ENCODE data around the gene TSPAN11.

DNA sequence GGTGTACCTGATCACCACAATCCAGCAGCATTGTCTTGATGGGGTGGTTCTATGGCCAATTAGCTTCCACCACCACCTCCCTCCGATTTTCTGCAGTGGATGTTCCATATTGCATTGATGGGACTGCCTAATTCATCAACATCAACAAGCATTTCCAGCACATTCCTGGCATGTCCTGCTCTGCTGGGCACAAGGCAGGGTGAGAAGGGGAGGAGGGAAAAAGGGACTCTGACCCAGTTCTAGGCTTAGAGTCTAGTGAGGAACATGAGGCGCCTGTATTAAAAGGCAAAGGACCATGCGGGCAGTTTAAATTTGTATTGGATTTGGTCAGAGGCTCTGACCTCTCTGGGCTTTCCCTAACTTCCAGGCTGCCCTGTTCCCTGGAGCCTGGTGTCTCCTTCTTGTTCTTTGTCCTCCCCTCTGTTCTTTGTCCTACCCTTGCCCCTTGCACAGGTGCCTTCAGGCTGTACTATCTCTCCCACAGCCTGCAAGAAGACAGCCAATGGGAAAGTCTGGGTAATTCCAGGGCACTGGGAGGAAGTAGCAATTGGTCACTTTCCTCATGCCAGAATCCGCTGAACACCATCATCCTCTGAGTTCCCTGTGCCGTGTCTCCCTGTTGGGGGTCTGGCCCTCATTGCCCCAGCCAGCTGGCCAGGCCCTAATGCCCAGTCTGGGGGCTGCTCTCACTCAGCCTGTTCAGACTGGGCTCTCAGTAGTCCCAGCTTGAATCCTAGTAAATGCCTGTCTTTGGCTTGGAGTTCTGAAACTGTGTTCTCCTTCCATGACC, 43.3 kb downstream of the TSPAN11 start:
- no peak for TF ChIP-seq POLR2A (IDR thresholded peaks at IDR 0.05)
- TF ChIP-seq, protein P1, sequence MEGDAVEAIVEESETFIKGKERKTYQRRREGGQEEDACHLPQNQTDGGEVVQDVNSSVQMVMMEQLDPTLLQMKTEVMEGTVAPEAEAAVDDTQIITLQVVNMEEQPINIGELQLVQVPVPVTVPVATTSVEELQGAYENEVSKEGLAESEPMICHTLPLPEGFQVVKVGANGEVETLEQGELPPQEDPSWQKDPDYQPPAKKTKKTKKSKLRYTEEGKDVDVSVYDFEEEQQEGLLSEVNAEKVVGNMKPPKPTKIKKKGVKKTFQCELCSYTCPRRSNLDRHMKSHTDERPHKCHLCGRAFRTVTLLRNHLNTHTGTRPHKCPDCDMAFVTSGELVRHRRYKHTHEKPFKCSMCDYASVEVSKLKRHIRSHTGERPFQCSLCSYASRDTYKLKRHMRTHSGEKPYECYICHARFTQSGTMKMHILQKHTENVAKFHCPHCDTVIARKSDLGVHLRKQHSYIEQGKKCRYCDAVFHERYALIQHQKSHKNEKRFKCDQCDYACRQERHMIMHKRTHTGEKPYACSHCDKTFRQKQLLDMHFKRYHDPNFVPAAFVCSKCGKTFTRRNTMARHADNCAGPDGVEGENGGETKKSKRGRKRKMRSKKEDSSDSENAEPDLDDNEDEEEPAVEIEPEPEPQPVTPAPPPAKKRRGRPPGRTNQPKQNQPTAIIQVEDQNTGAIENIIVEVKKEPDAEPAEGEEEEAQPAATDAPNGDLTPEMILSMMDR (IDR thresholded peaks at IDR 0.05), result no peak
